GM21390 (cell line): ENCODE measurements around the gene GAL3ST3.
"Not testable (repeated sequence)": the region's sequence is repeated elsewhere in the genome, so short reads cannot be mapped to it uniquely, and the experiment has no call there.

Source experiments
- ATAC-seq: cut with Tn5 transposase; IDR thresholded peaks from one replicate; pipeline ENCODE4 v1.9.1; 2021; ENCODE audit not compliant: unreplicated experiment

The GAL3ST3 gene

DNA sequence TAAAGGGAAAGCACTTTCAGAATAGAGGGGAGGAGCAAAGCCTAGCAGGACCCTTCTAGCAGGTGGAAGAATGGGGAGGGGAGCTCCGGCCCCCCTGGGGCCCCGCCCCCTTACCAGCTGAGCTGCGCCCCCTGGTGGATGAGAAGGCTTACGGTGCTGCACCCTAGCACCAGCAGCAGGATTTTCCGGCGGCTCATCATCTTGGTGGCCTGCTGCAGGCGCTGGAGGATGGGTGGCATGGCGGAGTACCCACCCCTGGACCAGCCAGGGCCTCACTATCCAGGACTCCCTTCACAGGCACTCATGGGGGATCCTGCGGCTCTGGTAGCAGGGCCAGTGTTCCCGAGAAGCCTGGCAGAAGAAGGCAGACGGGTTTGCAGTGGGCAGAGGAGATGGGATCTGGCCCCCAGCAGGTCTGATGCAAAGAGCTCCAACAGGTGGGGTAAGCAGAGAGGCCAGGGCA is 3.8 kb downstream of the GAL3ST3 start:
- ATAC-seq: peak; percentile 46

DNA sequence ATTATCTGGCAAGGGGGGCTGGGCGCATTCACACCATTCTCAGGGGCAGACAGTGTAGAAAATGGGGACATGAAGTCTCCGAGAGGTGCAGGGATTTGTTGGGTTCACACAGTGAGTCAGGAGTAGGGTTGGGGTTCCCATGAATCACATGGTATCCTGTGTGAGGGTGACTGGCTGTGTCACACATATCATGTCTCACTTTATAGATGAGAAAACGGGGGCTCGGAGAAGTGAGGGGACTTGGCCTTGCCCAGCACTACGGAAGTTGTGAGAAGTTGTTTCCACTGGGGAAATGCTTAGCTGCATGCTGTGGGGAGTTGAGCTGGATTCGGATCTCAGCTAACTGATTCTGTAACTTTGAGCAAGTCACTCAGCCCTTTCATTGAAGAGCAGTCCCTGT is 4.2 kb downstream of the GAL3ST3 start:
- ATAC-seq: no peak

DNA sequence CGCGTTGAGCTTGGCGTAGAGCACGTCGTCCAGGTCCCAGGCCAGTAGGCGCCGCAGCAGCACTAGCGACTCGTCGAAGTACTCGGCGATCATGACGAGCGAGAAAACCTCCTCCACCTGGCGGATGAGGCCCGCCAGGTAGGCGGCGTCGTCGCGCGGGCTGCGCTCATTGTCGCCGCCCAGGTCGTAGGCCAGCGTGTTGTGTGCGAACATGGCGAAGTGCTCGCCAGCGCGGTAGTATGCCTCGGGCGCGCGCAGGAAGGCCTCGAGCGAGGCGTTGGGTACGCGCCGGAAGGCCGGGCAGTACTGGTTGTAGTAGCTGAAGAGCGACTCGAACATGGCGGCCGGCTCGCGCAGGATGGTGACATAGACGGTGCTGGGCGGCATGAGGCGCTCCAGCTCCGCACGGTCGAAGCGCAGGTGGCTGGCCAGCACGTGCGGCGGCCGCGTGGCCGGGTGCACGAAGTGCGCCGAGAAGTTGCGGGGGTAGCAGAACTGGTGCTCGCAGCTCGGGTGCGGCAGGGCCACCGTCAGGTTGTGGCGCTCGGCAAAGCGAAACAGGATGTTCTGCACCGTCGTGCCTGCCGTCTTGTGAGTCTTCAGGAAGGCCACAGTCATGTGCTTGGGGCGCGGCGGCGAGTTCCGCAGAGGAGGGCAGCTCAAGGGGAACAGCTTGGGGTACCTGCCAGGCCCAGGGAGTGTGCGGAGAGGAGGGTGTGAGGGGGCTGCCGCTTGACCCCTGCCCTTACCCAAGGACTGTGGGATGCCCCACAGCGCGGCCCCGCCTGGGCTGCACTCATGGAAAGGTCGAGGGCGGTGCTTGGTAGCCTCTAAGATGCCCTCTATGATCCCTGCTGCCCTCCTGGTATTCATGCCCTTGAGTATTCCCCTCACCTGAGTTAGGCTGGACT is 5.7 kb downstream of the GAL3ST3 start:
- ATAC-seq: no peak

DNA sequence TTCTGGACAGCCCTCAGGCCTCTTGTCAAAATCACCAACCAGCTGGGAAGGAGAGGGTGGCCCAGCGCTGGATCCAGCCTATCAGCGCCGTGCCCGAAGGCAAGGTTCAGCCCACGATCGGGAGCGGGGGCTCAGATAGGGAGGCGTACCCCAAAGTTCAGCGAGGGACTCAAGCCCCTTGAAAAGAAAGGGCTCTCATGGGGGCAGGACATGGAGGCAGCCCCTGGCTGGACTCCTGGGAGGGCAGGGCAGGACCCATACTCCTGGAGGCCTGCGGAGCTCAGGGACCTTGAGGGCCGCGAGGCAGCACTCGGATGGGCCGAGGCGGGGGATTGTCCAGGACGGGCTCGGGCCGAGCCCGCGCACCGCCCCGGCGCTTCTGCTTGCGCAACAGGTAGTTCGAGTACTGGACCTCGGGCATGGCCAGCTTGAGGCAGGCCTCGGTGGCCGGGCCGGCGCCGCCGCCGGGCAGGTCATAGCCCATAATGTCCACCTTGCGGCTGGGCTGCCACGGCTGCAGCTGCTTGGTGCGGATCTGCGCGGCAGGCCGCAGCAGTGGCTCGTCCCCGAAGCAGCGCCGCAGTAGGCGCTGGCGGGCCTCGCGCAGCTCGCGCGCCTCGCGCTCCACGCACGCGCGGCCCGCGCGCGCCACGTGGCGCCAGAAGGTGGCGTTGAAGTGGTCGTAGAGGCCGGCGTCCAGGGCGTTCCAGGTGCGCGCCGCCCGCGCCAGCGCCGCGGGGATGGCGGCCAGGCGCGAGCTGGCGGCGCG is 6.5 kb downstream of the GAL3ST3 start:
- ATAC-seq: no peak

DNA sequence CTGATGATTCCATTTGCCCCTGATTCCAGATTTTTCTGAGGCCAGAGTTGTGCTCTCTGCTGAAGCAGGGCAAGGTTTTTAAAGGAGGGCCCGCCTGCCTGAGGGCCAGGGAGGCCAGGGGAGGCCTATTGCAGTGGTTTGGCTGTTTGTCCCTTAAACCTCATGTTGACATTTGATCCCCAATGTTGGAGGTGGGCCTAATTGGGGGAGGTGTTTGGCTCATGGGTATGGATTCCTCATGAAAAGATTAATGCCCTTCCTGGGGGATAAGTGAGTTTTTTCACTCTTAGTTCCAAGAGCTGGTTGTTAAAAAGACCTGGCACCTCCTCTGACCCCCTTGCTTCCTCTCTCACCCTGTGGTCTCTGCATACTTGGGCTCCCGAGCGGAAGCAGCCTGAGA is 9.2 kb downstream of the GAL3ST3 start:
- no peak for ATAC-seq

DNA sequence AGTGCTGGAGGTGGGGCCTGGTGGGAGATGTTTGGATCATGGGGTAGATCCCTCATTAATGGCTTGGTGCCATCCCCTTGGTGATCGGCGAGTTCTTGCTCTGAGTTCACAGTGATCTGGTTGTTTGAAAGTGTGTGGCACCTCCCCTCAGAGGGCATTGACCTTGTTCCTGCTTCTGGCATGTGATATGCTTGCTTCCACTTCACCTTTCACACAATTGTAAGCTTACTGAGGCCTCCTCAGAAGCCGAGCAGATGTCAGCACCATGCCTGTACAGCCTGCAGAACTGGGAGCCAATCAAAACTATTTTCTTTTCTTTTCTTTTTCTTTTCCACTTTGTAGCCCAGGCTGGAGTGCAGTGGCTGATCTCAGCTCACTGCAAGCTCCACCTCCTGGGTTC is 11.6 kb downstream of the GAL3ST3 start:
- no peak for ATAC-seq

DNA sequence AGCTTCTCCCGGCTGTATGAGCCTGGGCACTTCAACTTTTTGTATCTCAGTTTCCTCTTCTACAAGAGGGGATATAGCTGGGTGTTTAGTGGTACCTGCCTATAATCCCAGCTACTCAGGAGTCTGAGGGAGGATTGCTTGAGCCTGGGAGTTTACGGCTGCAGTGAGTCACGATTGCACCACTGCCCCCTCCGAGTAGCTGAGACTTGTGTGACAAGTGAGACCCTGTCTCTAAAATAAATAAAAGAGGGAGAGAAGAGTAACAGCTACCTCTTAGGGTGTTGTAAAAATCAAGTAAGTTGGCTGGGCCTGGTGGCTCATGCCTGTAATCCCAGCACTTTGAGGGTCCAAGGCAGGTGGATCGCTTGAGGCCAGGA is 12.6 kb downstream of the GAL3ST3 start:
- ATAC-seq: no peak

DNA sequence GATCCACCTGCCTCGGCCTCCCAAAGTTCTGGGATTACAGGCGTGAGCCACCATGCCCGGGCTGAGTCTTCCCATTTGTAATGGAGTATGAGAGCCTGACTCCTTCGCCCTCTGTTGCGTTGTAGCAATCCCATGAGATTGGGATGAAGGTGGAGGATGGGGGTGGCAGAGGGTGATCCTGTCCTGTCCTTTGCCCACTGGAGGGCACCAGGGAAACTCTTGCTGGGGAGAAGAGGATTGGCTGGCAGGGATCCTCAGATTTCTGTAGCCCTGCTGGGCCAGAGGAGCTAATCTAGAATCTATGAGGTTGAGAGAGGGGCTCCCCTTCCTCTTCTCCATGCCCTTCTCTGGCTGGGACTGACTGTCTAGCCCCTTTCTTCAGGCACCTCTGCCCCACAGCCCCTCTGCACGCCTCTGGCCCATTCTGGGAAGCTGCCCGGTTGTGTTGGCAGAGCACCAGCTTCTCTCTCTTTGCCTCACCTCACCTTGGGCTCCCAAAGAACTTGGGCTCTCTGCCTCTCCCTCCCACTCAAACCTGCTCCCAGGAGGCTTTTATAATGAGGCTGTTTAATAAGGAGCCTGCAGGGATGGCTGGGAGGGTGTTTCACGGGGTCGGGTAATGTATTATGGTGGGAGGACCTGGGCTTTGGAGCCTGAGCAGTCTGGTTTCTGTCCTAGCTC is 13.2 kb downstream of the GAL3ST3 start:
- ATAC-seq: no peak

DNA sequence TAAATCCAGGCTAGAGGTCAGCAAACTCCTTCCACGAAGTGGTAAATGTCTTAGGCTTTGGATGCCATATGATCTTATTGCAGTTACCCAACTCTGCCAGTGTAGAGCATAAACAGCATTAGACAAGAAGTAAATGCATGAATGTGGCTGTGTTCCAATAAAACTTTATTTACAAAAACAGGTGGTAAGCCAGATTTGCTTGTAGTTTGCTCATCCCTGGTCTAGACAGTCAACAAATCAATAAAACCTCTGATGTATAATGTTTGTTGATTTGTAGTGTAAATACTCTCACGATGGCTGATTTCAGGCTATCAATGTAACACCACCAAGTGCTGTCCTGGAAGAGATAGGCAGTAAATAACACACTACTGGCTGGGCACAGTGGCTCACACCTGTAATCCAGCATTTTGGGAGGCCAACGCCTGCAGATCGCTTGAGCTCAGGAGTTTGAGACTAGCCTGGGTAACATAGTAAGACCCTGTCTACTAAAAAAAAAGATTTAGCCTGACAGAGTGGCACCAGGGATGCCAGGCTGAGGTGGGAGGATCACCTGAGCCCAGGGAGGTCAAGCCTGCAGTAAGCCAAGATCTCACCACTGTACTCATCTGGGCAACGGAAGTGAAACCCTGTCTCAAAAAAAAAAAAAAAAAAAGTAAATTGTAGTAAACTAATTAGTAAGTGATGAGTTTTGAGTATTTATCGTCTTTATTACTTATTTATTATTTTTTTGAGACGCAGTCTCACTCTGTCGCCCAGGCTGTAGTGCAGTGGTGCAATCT is 15.8 kb downstream of the GAL3ST3 start:
- ATAC-seq: no peak

DNA sequence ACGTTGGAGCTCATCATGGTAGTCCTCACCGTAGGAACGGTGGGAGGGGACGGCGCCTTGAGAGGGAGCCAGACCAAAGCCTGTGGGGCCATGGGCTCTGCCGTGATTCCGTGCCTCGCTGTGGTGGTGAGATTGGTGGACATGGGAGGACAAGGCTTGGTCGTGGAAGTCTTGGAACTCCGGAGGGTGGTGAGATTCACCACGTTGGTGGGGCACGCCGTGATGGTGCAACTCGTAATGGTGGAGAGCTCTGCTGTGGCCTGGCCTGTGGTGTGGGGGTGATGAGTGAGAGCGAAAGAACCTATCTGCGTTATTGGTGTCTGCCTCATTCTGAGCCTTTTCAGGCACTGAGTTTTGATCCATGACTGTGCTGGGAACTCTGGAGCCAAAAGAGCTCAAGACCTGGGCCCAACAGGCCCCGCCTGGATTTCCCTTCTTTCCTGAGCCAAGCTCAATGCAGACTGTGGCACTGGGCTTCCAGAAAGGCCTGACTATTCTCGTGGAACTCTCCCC is 22.9 kb downstream of the GAL3ST3 start, which contains the start of gene CATSPER1:
TSS of gene CATSPER1 (minus strand) at position 463 of the 513 bp plus-strand sequence. CDS start at position 363, 100 bp downstream.
- ATAC-seq: no peak

DNA sequence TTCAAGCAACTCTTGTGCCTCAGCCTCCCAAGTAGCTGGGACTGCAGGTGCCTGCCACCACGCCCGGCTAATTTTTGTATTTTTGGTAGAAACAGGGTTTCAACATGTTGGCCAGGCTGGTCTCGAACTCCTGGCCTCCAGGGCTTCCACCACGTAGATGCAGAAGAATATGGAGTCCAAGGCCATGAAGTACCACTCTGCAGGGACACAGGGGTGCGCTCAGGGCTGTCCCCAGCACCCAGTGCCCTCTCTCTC is 25.8 kb downstream of the GAL3ST3 start:
- ATAC-seq: not testable (repeated sequence)

DNA sequence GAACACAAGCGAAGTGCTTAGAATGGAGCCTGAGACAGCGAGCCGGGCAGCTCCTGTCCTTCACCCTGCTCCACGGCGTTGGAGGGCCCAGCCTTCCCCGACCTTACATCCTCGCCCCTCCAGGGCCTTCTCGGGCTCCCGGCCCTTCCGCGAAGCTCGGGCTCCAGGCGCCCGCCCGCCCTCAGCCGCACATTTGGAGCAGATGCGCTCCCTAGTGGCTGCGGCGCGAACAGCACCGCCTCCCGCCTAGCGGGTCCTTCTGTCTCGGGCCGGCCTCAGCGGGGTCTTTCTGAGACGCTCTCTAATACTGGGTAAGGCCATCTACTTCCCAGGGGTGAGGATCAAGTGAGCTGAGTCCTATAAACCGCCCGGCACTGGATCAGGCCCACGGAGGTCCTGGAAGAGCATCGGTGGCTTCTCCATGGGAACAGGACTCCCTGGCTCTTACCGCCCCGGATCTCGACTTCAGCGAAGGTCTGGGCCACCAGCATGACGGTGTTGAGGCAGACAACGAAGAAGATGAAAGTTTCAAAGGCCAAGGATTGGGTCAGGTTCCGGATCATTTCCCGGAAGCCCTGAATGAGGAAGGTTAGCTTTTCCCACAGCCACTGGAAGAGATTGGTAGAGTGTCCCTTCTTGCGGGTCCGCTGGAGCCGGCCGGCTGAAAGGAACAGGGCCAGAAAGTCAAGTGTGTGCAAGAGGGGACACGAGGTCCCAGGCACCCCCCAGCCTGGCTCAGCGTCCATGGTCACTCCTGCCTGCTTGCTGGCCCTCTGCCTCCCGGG is 26.4 kb downstream of the GAL3ST3 start:
- ATAC-seq: no peak

DNA sequence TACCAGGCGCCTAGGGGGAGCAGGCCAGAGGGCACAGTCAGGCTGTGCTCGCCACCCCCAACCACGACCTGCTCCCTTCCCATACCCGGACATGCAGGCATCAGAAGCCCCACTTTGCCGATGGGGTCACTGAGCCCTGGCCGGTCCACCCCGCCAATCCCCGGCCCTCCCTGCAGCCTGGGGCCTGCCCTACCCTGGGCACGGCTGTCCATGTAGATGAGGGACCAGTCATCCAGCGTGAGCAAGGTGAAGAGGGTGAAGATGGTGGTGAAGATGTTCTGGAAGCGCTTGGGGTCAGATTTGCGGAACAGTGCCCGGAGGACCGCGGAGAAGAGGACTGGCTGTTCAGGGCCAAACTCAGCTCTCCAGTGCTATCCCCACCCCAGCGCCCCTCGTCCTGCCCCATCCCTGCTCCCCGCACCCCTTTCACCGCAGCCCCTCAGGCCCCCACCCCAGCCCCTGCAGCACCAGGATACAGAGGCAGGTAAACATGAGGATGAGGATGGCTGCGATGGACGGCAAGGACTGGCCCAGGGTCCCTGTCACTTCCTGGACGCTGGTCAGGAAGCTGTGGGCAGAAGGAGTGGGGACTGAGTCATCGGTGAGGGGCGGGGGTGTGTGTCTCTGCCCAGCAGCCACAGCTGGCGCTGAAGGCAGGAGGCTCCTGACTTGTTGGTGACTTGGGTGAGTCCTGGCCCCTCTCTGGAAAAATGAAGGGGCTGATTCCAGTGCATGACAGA is 28.2 kb downstream of the GAL3ST3 start:
- no peak for ATAC-seq

DNA sequence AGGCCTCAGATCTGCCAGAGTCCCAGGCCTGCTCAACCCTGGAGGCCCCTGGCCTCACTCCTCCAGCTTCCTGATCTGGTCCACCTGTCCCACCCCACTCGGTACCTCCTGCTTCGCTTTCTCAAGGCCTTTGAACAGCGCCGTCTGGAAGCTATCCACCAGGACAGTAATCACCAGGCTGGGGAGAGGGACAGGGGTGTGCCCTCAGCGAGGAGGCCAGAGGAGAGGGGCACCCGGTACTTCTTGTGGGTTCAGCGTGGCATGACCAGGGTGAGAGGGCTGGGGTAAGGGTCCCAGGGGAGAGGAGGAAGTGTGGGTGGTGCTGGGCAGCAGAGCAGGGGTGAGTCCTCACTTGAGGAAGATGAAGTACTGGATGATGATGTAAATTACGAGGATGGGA is 28.7 kb downstream of the GAL3ST3 start:
- ATAC-seq: no peak

DNA sequence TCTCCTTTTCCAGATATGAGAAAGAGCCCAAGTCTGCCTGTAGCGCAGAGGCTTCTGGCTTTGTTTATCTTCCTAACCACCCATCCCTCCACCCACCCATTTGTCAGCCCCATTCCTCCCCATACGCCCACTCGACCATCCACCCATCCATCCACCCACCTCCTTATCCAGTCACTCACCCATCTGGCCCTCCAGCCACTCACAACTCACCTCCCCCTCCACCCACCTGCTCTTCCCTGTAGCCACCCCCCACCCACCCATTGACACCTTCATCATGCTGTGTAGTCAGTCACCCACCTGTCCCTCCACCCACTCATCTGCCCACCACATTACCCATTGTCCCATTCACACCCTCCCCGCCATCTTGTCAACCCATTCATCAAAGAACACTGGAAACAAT is 31.6 kb downstream of the GAL3ST3 start:
- no peak for ATAC-seq

DNA sequence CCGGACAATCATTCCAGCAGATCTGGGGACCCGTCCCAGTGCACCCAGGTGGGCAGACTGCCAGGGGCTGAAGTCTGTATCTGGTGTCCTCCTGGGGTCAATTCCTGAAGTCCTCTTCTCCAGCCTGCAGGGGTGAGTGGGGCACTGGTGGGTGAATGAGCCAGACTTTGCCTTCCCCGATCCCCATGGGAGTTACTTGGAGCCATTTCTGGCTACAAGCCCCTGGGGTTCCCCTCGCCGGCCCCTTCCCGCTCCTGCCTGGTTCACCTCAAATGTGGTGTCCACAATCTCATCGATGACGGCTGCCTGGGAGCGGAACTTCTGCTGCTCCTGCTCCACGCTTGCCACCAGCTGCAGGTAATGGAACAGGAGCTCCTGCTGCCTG is 32.2 kb downstream of the GAL3ST3 start:
- ATAC-seq: no peak

DNA sequence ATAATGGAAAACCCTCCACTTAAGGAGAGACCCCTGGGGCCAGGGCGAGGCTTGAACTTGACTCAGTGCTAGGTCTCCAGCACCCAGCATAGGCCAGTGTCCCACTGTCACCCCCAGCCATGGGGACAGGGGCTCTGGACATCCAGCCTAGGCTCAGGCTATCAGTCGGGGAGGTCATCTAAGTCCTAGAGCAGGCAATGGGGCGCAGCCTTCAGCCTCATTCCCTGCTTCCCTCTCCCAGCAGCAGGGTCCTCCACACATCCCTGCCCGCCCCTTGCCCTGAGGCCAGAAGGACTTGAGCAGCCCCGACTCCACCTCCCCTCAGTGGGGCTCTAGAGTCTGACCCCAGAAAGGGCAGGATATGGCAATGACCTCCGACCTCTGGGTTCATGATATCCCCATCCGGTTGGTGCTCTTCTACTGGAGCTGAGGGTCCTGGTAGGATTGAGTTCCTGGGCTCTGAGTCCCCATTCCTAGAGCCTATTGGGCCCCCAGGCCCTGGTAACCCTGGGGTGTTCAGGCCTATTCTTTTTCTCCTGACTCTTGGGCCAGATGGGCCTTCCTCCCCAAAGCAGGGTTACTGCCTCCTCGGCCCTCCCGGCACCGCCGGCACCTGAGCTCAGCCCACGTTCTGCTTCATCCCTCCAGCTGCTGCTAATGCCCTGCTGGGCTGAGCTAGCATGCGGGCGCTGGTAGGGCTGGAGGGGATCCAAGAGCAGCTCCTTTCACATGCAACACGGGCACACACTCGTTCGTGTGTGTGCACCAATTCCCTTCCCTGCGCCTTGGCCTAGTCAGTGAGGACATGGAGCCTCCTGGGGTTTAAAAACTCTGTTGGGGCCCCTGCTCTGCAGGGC is 32.8 kb downstream of the GAL3ST3 start:
- ATAC-seq: no peak

DNA sequence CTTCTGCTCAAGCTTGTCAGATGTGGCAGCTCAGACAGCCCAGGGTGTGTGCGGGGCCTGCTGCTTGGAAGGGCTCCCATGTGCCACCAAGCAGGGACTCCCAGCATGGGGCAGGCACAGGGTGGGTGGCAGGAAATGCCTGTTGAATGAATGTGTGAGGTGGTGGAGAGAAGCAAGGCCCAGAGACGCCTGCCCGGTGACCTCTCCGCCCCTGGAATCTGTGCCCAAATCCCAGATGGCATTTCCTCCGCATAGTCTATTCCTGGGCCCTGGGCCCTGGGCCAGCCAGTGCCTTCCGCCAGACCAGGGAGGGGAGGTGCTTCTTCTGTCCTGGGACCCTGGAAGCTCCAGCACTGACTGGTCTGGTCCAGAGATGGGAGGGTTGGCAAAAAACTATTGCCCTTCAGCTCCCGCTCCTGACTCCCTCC is 33.5 kb downstream of the GAL3ST3 start:
- no peak for ATAC-seq
